Sigmoid colon (tissue), 7 donors: ENCODE results near the gene MED13L. TPM values are rescaled to one million over a fixed set of nuclear protein-coding genes. Genes with fewer than 3 reads are reported as not detected.

Source experiments
- DNase-seq: peaks from one replicate; pipeline ENCODE4 v3.0.0-alpha.2; 2019
- H3K27ac ChIP-seq, 4 donors: fragments of 200-600 bp; sonication (generic); one replicate each; pipeline ENCODE4 v1.5.1; 2016 to 2019; ENCODE audit warnings: mild to moderate bottlenecking in 1 of 4
- H3K27me3 ChIP-seq, 3 donors: fragments of 200-600 bp; sonication (generic); one replicate each; pipeline ENCODE4 v1.5.1; 2019; ENCODE audit warnings: mild to moderate bottlenecking in 1 of 3
- H3K36me3 ChIP-seq, 4 donors: fragments of 200-600 bp; sonication (generic); one replicate each; pipeline ENCODE4 v1.5.1; 2016 to 2019
- H3K4me1 ChIP-seq, 4 donors: fragments of 200-600 bp; sonication (generic); one replicate each; pipeline ENCODE4 v1.5.1; 2017 to 2019
- H3K4me3 ChIP-seq, 4 donors: fragments of 200-600 bp; sonication (generic); one replicate each; pipeline ENCODE4 v1.5.1; 2017 to 2019; ENCODE audit warnings: mild to moderate bottlenecking in 2 of 4, moderate library complexity in 1 of 4
- H3K9me3 ChIP-seq, 4 donors: fragments of 200-600 bp in 3 of 4; sonication (generic) in 3 of 4; one replicate each; pipeline versions ENCODE4 v1.5.1 to v1.6.1; 2013 to 2019
- EP300 ChIP-seq, 4 donors: sonication (generic); formaldehyde crosslinking; IDR thresholded peaks; one replicate each; pipeline ENCODE4 v1.6.1; 2017; ENCODE audit warnings: antibody characterized with exemption in 4 of 4
- POLR2A ChIP-seq, 2 donors: fragments of 450-650 bp; IDR thresholded peaks; one replicate each; pipeline ENCODE4 v1.6.1; 2016; ENCODE audit warnings: antibody characterized with exemption in 2 of 2, mild to moderate bottlenecking in 2 of 2, moderate library complexity in 2 of 2
- POLR2AphosphoS5 ChIP-seq, 4 donors: sonication (generic); formaldehyde crosslinking; IDR thresholded peaks; one replicate each; pipeline ENCODE4 v1.6.1; 2017; ENCODE audit warnings: antibody characterized with exemption in 4 of 4
- WGBS, 2 donors: extraction: QIAGEN DNeasy Blood & Tissue Kit; methylation state at CpG; one replicate each; pipeline ENCODE4 v1.1.7; 2013; 5-methylcytosine and 5-hydroxymethylcytosine counted together
- intact Hi-C: fragments of 100-400 bp; cut with DNase I; formaldehyde crosslinking; loops from one replicate; pipeline ENCODE4 v1.15.1; 2023
- polyA plus RNA-seq, 3 donors: library from polyadenylated mRNA; stranded (reverse); fragments of 200-250 nt; gene quantifications; one replicate each; pipeline ENCODE4 v1.2.3, GENCODE V29; 2013
- total RNA-seq, 4 donors: library from RNA; depleted of rRNA; stranded (reverse); fragments of >200 nt; gene quantifications; one replicate each; pipeline ENCODE4 v1.1.0, GENCODE V29; 2016
- TF ChIP-seq, protein P1 (sequence below), 4 experiments: fragments of 450-650 bp in 3 of 4; fragments of 200-600 bp in 1 of 4; IDR thresholded peaks; one replicate each; pipeline ENCODE4 v1.5.1; 2016 to 2019; ENCODE audit warnings: antibody characterized with exemption in 4 of 4, mild to moderate bottlenecking in 3 of 4, moderate library complexity in 2 of 4
- donor health status: healthy with polysubstance abuse.
- donor health status: Bipolar disorder and iron deficiency.
- donor health status: healthy.

Gene MED13L
- total and polyA plus RNA-seq, 7 donors = 12.5 to 246 (median 151) TPM

DNA sequence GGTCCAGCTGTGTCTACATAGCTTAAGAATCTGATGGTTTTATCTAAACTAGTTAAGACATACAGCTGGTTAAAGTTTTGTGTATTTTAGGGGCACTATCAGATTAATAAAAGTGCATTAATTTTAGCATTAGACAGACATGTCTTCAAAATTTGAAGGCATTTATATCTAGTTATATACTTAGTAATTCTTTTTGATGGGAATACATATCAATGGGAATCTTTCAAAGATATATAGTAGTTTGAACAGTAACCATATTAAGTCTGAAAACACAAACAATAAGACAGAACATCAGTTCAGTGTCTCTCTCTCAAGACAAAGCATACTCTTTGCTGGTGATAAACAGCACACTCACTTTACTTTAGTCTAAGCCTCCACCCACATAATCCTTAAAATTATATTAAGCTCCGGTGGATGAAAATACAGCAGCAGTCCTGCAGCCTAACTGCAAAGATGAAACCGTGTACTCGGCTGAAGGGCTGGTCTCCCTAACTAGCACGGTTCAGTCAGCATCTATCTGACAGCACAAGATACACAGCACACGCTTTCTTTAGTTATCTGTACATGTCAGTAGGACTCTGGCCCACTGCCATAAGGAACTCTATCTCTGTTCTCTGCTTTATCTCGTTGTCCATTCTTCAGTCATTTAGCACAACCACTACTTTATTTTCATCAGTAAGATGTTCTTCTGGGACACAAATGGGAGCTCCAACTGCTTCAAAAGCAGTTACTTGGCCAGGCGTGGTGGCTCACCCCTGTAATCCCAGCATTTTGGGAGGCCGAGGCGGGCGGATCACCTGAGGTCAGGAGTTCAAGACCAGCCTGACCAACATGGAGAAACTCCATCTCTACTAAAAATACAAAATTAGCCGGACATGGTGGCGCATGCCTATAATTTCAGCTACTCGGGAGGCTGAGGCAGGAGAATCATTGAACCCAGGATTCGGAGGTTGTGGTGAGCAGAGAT is 80.5 kb downstream of the MED13L start:
- WGBS, 2 donors = 63 to 77% methylated on average over 14 of the region's 14 CpGs

DNA sequence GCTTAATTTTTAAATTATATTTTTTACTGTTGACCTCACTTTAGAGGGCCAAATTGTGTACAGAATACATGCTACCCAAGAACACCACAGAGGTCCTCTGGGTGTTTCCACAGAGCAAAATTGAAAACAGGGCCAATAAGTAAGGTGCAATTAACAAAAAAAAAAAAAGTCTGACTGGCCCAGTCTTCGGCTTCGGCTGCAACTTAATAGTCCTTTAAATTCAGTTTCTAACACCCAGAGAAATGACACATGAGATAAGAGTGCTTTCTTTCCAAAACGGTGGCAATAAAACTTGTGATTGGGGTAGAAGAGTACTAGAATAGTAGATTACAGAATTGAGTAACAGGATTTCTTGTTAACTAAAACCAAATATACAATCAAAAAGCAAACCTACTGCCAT is 81.3 kb downstream of the MED13L start:
- no peak for TF ChIP-seq EP300 (IDR thresholded peaks at IDR 0.05)
- no peak for TF ChIP-seq POLR2AphosphoS5 (IDR thresholded peaks at IDR 0.05)
- TF ChIP-seq POLR2A (IDR thresholded peaks at IDR 0.05) = no peak
- TF ChIP-seq, protein P1, sequence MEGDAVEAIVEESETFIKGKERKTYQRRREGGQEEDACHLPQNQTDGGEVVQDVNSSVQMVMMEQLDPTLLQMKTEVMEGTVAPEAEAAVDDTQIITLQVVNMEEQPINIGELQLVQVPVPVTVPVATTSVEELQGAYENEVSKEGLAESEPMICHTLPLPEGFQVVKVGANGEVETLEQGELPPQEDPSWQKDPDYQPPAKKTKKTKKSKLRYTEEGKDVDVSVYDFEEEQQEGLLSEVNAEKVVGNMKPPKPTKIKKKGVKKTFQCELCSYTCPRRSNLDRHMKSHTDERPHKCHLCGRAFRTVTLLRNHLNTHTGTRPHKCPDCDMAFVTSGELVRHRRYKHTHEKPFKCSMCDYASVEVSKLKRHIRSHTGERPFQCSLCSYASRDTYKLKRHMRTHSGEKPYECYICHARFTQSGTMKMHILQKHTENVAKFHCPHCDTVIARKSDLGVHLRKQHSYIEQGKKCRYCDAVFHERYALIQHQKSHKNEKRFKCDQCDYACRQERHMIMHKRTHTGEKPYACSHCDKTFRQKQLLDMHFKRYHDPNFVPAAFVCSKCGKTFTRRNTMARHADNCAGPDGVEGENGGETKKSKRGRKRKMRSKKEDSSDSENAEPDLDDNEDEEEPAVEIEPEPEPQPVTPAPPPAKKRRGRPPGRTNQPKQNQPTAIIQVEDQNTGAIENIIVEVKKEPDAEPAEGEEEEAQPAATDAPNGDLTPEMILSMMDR (IDR thresholded peaks at IDR 0.05) = no peak
- WGBS, 2 donors = 20 to 54% methylated on average over 3 of the region's 3 CpGs
- intact Hi-C loops = no loop called here

More for the DNA sequence above, 80.5 kb downstream of the MED13L start:
- Histone ChIP-seq H3K27ac (no peak overlapping the region), H3K4me1 (peaks cover 0 to 82% (median 61%) of the 10 kb centered on the region in 4 donors), H3K36me3 (no peaks in the 10 kb centered on the region), H3K27me3 (no peaks in the 10 kb centered on the region), H3K9me3 (no peaks in the 10 kb centered on the region), H3K4me3 (no peak overlapping the region)
- TF ChIP-seq EP300 (IDR thresholded peaks at IDR 0.05) (no peak), POLR2A (IDR thresholded peaks at IDR 0.05) (no peak), POLR2AphosphoS5 (IDR thresholded peaks at IDR 0.05) (no peak)
- TF ChIP-seq, protein P1 (IDR thresholded peaks at IDR 0.05) = no peak
- intact Hi-C loops = no loop called here
- no peak for DNase-seq

DNA sequence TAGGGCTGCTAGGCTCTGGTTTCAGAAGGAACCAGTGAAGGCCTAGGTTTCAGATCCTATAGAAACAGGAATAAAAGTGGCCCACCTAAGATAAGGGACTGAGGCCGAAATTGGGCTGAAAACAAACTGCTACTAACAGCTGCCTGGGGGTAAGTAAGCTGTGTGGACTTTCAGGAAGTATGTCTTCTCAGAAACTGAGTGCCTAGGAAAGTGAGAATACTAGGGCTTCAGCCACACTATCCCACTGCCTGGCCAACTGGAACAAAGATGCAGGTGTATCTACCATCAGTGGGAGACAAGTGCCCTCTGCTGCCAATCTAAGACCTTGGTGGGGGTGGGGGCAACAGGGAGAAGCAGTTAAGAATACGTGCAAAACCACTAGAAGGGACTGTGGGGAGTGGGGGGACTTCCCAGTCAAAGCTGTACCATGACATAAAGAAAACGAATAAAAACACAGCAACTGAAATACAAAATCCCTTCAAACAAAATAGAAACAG is 82.5 kb downstream of the MED13L start:
- H3K27me3 ChIP-seq = no peaks in the 10 kb centered on the region
- no peaks in the 10 kb centered on the region for H3K36me3 ChIP-seq
- H3K9me3 ChIP-seq = no peaks in the 10 kb centered on the region
- no peak for TF ChIP-seq EP300 (IDR thresholded peaks at IDR 0.05)
- no peak for TF ChIP-seq POLR2AphosphoS5 (IDR thresholded peaks at IDR 0.05)
- TF ChIP-seq, protein P1 (IDR thresholded peaks at IDR 0.05) = no peak
- no peak for TF ChIP-seq POLR2A (IDR thresholded peaks at IDR 0.05)
- 57 to 88% methylated on average over 3 of the region's 3 CpGs for WGBS, 2 donors
- no peak overlapping the region for H3K4me3 ChIP-seq
- intact Hi-C loops = no loop called here
- peaks cover 0 to 66% (median 48%) of the 10 kb centered on the region in 4 donors for H3K4me1 ChIP-seq
- H3K27ac ChIP-seq = no peak overlapping the region
- DNase-seq = no peak

More for the DNA sequence above, 81.3 kb downstream of the MED13L start:
- Histone ChIP-seq H3K4me3 (no peak overlapping the region), H3K27me3 (no peaks in the 10 kb centered on the region), H3K27ac (no peak overlapping the region), H3K4me1 (peaks cover 0 to 74% (median 56%) of the 10 kb centered on the region in 4 donors), H3K9me3 (no peaks in the 10 kb centered on the region), H3K36me3 (no peaks in the 10 kb centered on the region)
- DNase-seq = no peak

DNA sequence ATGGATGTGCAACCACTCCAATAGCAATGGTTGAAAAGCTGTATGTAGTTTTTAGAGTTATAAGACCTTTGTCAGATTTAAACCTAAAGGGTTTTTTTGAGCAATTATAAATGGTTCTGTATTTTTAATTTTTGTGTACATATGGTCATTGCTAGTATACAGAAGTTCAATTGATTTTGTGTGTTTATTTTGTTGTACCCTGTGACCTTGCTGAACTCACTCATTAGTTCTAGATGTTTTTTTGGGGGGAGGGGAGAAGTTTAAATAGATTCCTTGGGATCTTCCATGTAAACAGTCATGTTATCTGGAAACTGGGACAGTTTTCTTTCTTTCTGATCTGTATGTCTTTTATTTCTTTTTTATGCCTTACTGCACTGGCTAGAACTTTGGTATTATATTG is 87.8 kb downstream of the MED13L start:
- H3K9me3 ChIP-seq = no peaks in the 10 kb centered on the region
- no peak overlapping the region for H3K27ac ChIP-seq
- peaks cover 0 to 62% (median 46%) of the 10 kb centered on the region in 4 donors for H3K4me1 ChIP-seq
- intact Hi-C loops = no loop called here
- DNase-seq = no peak
- no peaks in the 10 kb centered on the region for H3K36me3 ChIP-seq
- no peaks in the 10 kb centered on the region for H3K27me3 ChIP-seq
- H3K4me3 ChIP-seq = no peak overlapping the region
- TF ChIP-seq POLR2A (IDR thresholded peaks at IDR 0.05) = no peak
- no peak for TF ChIP-seq EP300 (IDR thresholded peaks at IDR 0.05)
- TF ChIP-seq POLR2AphosphoS5 (IDR thresholded peaks at IDR 0.05) = no peak
- TF ChIP-seq, protein P1 (IDR thresholded peaks at IDR 0.05) = no peak
